ENCODE data around the gene TBC1D4.

Gene TBC1D4

GRCh38 chr13:75447493-75447892, 34.5 kb downstream of the TBC1D4 start:
- H3K27me3 ChIP-seq (ENCODE audit: insufficient read depth, low read length) = no peaks in the 10 kb centered on the region
- H2AK5ac ChIP-seq (ENCODE audit: low read length) = no peak overlapping the region
- H3K9me3 ChIP-seq (ENCODE audit: insufficient read depth, low read depth, low read length) = no peaks in the 10 kb centered on the region
- no peak overlapping the region for H4K12ac ChIP-seq (ENCODE audit: low read depth, low read length)
- H3K18ac ChIP-seq (ENCODE audit: low read length) = no peak overlapping the region
- no peak overlapping the region for H3K4me3 ChIP-seq (ENCODE audit: low read depth, low read length)
- H2AFZ ChIP-seq (ENCODE audit: insufficient read depth, low read length, poor library complexity) = no peak overlapping the region
- no peak overlapping the region for H3K9ac ChIP-seq (ENCODE audit: low read length)
- no peak overlapping the region for H3K14ac ChIP-seq (ENCODE audit: low read length)
- no peak overlapping the region for H2BK5ac ChIP-seq (ENCODE audit: low read depth, low read length, poor library complexity)
- no peaks in the 10 kb centered on the region for H3K79me2 ChIP-seq (ENCODE audit: control insufficient read depth, insufficient read depth, low read length, poor library complexity)
- H3K23ac ChIP-seq (ENCODE audit: low read length) = no peak overlapping the region
- H2BK12ac ChIP-seq (ENCODE audit: low read length) = no peak overlapping the region
- no peak overlapping the region for H2BK120ac ChIP-seq (ENCODE audit: insufficient read depth, low read length, poor library complexity)
- H3K4me2 ChIP-seq (ENCODE audit: low read length) = no peak overlapping the region
- no peak for DNase-seq
- H3K79me1 ChIP-seq (ENCODE audit: low read length) = no peaks in the 10 kb centered on the region
- no peaks in the 10 kb centered on the region for H3K36me3 ChIP-seq (ENCODE audit: control insufficient read depth in 1 of 2, insufficient read depth in 2 of 2, low read length in 2 of 2)
- no peaks in the 10 kb centered on the region for H3K4me1 ChIP-seq (ENCODE audit: control insufficient read depth in 1 of 2, insufficient read depth in 2 of 2, low read length in 2 of 2)
- H3K27ac ChIP-seq (ENCODE audit: low read depth, low read length) = no peak overlapping the region
- H4K8ac ChIP-seq (ENCODE audit: low read depth, low read length) = no peak overlapping the region
- no CpG with 5 or more reads among the region's 4 CpGs for WGBS (ENCODE audit: extremely low coverage, insufficient coverage, insufficient read length)
- no peak overlapping the region for H3K4ac ChIP-seq (ENCODE audit: low read depth, low read length)
- H4K91ac ChIP-seq (ENCODE audit: low read depth, low read length) = no peak overlapping the region

GRCh38 chr13:75446874-75447273, 35.1 kb downstream of the TBC1D4 start:
- no peak overlapping the region for H3K23ac ChIP-seq (ENCODE audit: low read length)
- no peak overlapping the region for H3K4me2 ChIP-seq (ENCODE audit: low read length)
- H3K79me1 ChIP-seq (ENCODE audit: low read length) = no peaks in the 10 kb centered on the region
- no peak overlapping the region for H2AK5ac ChIP-seq (ENCODE audit: low read length)
- H2BK12ac ChIP-seq (ENCODE audit: low read length) = no peak overlapping the region
- H3K9me3 ChIP-seq (ENCODE audit: insufficient read depth, low read depth, low read length) = no peaks in the 10 kb centered on the region
- H2BK5ac ChIP-seq (ENCODE audit: low read depth, low read length, poor library complexity) = no peak overlapping the region
- no peaks in the 10 kb centered on the region for H3K79me2 ChIP-seq (ENCODE audit: control insufficient read depth, insufficient read depth, low read length, poor library complexity)
- no peak overlapping the region for H3K18ac ChIP-seq (ENCODE audit: low read length)
- no peak overlapping the region for H3K9ac ChIP-seq (ENCODE audit: low read length)
- H3K36me3 ChIP-seq (ENCODE audit: control insufficient read depth in 1 of 2, insufficient read depth in 2 of 2, low read length in 2 of 2) = no peaks in the 10 kb centered on the region
- H3K4ac ChIP-seq (ENCODE audit: low read depth, low read length) = no peak overlapping the region
- H2AFZ ChIP-seq (ENCODE audit: insufficient read depth, low read length, poor library complexity) = no peak overlapping the region
- no peak overlapping the region for H3K27ac ChIP-seq (ENCODE audit: low read depth, low read length)
- H2BK120ac ChIP-seq (ENCODE audit: insufficient read depth, low read length, poor library complexity) = no peak overlapping the region
- no peak overlapping the region for H4K12ac ChIP-seq (ENCODE audit: low read depth, low read length)
- no peak for DNase-seq
- WGBS (ENCODE audit: extremely low coverage, insufficient coverage, insufficient read length) = 100% methylated on average over 1 of the region's 3 CpGs
- no peak overlapping the region for H3K14ac ChIP-seq (ENCODE audit: low read length)
- no peaks in the 10 kb centered on the region for H3K27me3 ChIP-seq (ENCODE audit: insufficient read depth, low read length)
- no peak overlapping the region for H3K4me3 ChIP-seq (ENCODE audit: low read depth, low read length)
- no peak overlapping the region for H4K8ac ChIP-seq (ENCODE audit: low read depth, low read length)
- H4K91ac ChIP-seq (ENCODE audit: low read depth, low read length) = no peak overlapping the region
- H3K4me1 ChIP-seq (ENCODE audit: control insufficient read depth in 1 of 2, insufficient read depth in 2 of 2, low read length in 2 of 2) = no peaks in the 10 kb centered on the region

GRCh38 chr13:75445717-75446499, 36.1 kb downstream of the TBC1D4 start:
- Histone ChIP-seq H3K4me1 (ENCODE audit: control insufficient read depth in 1 of 2, insufficient read depth in 2 of 2, low read length in 2 of 2) (no peaks in the 10 kb centered on the region), H3K4me3 (ENCODE audit: low read depth, low read length) (no peak overlapping the region), H3K9me3 (ENCODE audit: insufficient read depth, low read depth, low read length) (no peaks in the 10 kb centered on the region), H2BK5ac (ENCODE audit: low read depth, low read length, poor library complexity) (no peak overlapping the region), H3K9ac (ENCODE audit: low read length) (no peak overlapping the region), H3K4me2 (ENCODE audit: low read length) (no peak overlapping the region), H3K79me2 (ENCODE audit: control insufficient read depth, insufficient read depth, low read length, poor library complexity) (no peaks in the 10 kb centered on the region), H3K27me3 (ENCODE audit: insufficient read depth, low read length) (no peaks in the 10 kb centered on the region), H3K18ac (ENCODE audit: low read length) (no peak overlapping the region), H2AFZ (ENCODE audit: insufficient read depth, low read length, poor library complexity) (no peak overlapping the region), H3K79me1 (ENCODE audit: low read length) (no peaks in the 10 kb centered on the region), H3K4ac (ENCODE audit: low read depth, low read length) (no peak overlapping the region), H4K8ac (ENCODE audit: low read depth, low read length) (no peak overlapping the region), H3K27ac (ENCODE audit: low read depth, low read length) (no peak overlapping the region), H3K14ac (ENCODE audit: low read length) (no peak overlapping the region), H3K36me3 (ENCODE audit: control insufficient read depth in 1 of 2, insufficient read depth in 2 of 2, low read length in 2 of 2) (no peaks in the 10 kb centered on the region), H2BK120ac (ENCODE audit: insufficient read depth, low read length, poor library complexity) (no peak overlapping the region), H2BK12ac (ENCODE audit: low read length) (no peak overlapping the region), H2AK5ac (ENCODE audit: low read length) (no peak overlapping the region), H4K12ac (ENCODE audit: low read depth, low read length) (no peak overlapping the region), H3K23ac (ENCODE audit: low read length) (no peak overlapping the region), H4K91ac (ENCODE audit: low read depth, low read length) (no peak overlapping the region)
- DNase-seq = peak in 1 of 2 donors; percentile 81
- no CpG with 5 or more reads among the region's 7 CpGs for WGBS (ENCODE audit: extremely low coverage, insufficient coverage, insufficient read length)

GRCh38 chr13:75444016-75444415, 38.0 kb downstream of the TBC1D4 start:
- WGBS (ENCODE audit: extremely low coverage, insufficient coverage, insufficient read length) = no CpG with 5 or more reads among the region's 6 CpGs
- no peak overlapping the region for H4K12ac ChIP-seq (ENCODE audit: low read depth, low read length)
- no peak overlapping the region for H4K8ac ChIP-seq (ENCODE audit: low read depth, low read length)
- H3K4me1 ChIP-seq (ENCODE audit: control insufficient read depth in 1 of 2, insufficient read depth in 2 of 2, low read length in 2 of 2) = no peaks in the 10 kb centered on the region
- H3K4me2 ChIP-seq (ENCODE audit: low read length) = no peak overlapping the region
- no peak overlapping the region for H2BK5ac ChIP-seq (ENCODE audit: low read depth, low read length, poor library complexity)
- no peak overlapping the region for H4K91ac ChIP-seq (ENCODE audit: low read depth, low read length)
- no peaks in the 10 kb centered on the region for H3K79me1 ChIP-seq (ENCODE audit: low read length)
- no peak overlapping the region for H3K14ac ChIP-seq (ENCODE audit: low read length)
- no peak overlapping the region for H2AFZ ChIP-seq (ENCODE audit: insufficient read depth, low read length, poor library complexity)
- H3K9ac ChIP-seq (ENCODE audit: low read length) = no peak overlapping the region
- no peak overlapping the region for H3K18ac ChIP-seq (ENCODE audit: low read length)
- H3K23ac ChIP-seq (ENCODE audit: low read length) = no peak overlapping the region
- no peak overlapping the region for H3K27ac ChIP-seq (ENCODE audit: low read depth, low read length)
- H3K4me3 ChIP-seq (ENCODE audit: low read depth, low read length) = no peak overlapping the region
- DNase-seq = peak in 1 of 2 donors; percentile 39
- no peak overlapping the region for H2AK5ac ChIP-seq (ENCODE audit: low read length)
- H2BK12ac ChIP-seq (ENCODE audit: low read length) = no peak overlapping the region
- no peaks in the 10 kb centered on the region for H3K9me3 ChIP-seq (ENCODE audit: insufficient read depth, low read depth, low read length)
- H3K27me3 ChIP-seq (ENCODE audit: insufficient read depth, low read length) = no peaks in the 10 kb centered on the region
- no peaks in the 10 kb centered on the region for H3K36me3 ChIP-seq (ENCODE audit: control insufficient read depth in 1 of 2, insufficient read depth in 2 of 2, low read length in 2 of 2)
- no peak overlapping the region for H2BK120ac ChIP-seq (ENCODE audit: insufficient read depth, low read length, poor library complexity)
- no peaks in the 10 kb centered on the region for H3K79me2 ChIP-seq (ENCODE audit: control insufficient read depth, insufficient read depth, low read length, poor library complexity)
- no peak overlapping the region for H3K4ac ChIP-seq (ENCODE audit: low read depth, low read length)
